ENCODE data around the gene ZNF710. TPM values are rescaled to one million over a fixed set of nuclear protein-coding genes. Genes with fewer than 3 reads are reported as not detected.

Gene ZNF710
- polyA plus RNA-seq, 1 experiment: 2.2 TPM

DNA sequence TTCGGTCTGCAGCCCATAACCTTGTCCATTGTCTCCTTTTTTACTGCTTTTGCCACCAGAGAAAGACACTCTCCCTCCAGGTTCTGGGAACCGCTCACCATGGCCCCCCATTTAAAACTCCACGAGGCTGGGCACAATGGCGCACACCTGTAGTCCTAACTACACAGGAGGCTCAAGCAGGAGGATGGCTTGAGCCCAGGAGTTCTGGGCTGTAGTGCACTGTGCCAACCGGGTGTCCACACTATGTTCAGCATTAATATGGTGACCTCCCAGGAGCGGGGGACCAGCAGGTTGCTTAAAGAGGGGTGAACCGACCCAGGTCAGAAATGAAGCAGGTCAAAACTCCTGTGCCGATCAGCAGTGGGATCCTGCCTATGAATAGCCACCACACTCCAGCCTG is 129.2 kb downstream of the ZNF710 start:
- TF ChIP-seq, protein P1, sequence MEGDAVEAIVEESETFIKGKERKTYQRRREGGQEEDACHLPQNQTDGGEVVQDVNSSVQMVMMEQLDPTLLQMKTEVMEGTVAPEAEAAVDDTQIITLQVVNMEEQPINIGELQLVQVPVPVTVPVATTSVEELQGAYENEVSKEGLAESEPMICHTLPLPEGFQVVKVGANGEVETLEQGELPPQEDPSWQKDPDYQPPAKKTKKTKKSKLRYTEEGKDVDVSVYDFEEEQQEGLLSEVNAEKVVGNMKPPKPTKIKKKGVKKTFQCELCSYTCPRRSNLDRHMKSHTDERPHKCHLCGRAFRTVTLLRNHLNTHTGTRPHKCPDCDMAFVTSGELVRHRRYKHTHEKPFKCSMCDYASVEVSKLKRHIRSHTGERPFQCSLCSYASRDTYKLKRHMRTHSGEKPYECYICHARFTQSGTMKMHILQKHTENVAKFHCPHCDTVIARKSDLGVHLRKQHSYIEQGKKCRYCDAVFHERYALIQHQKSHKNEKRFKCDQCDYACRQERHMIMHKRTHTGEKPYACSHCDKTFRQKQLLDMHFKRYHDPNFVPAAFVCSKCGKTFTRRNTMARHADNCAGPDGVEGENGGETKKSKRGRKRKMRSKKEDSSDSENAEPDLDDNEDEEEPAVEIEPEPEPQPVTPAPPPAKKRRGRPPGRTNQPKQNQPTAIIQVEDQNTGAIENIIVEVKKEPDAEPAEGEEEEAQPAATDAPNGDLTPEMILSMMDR (IDR thresholded peaks at IDR 0.05; ENCODE audit: low read depth, low read length): no peak
- Histone ChIP-seq H3K27ac (ENCODE audit: low read depth, low read length) (no peak overlapping the region), H3K4me3 (ENCODE audit: low read depth, low read length) (no peak overlapping the region), H3K9me3 (ENCODE audit: control insufficient read depth, insufficient read depth, low read length) (no peaks in the 10 kb centered on the region), H3K27me3 (ENCODE audit: control insufficient read depth, insufficient read depth, low read length) (peaks cover 4% of the 10 kb centered on the region)
- ChIA-PET POLR2A (no interaction called here), CTCF (no interaction called here)
- DNase-seq (ENCODE audit: low read depth, low spot score): no peak

Small RNA genes lying within 50 kb of the gene (small RNA-seq; reads per million reads assigned to genes)
- gene MIR3174 (ENCODE audit: insufficient read length, low read depth): 1.9 reads per million
- gene RF00066 (ENCODE audit: insufficient read length, low read depth): not detected

Other genes with a start within 250 kb of the ZNF710 start
- gene MESP2, start 225.0 kb upstream of the ZNF710 start, polyA plus RNA-seq (2011; rRNA removed): 0.20 and 0.22 TPM in 2 replicates
- 49.7 and 72.9 TPM in 2 replicates for gene ANPEP, start 186.5 kb upstream of the ZNF710 start, polyA plus RNA-seq (2011; rRNA removed)
- gene AP3S2, start 107.3 kb upstream of the ZNF710 start, polyA plus RNA-seq (2011; rRNA removed): 35.5 and 54.8 TPM in 2 replicates
- gene ARPIN, start 88.4 kb upstream of the ZNF710 start, polyA plus RNA-seq (2011; rRNA removed): 11.1 and 11.8 TPM in 2 replicates
- gene IDH2, start 101.1 kb downstream of the ZNF710 start, polyA plus RNA-seq (2011; rRNA removed): 84.2 and 108 TPM in 2 replicates
- gene SEMA4B, start 200.0 kb downstream of the ZNF710 start, polyA plus RNA-seq (2011; rRNA removed): 13.5 and 17.9 TPM in 2 replicates
- 40.4 and 55.3 TPM in 2 replicates for gene CIB1, start 232.6 kb downstream of the ZNF710 start, polyA plus RNA-seq (2011; rRNA removed)
- gene GDPGP1, start 232.9 kb downstream of the ZNF710 start, polyA plus RNA-seq (2011; rRNA removed): 2.7 and 2.8 TPM in 2 replicates
- gene TTLL13, start 248.2 kb downstream of the ZNF710 start, polyA plus RNA-seq (2011; rRNA removed): 0.04 and 0.07 TPM in 2 replicates